HG03060 (cell line): ENCODE data around the gene FKTN.
A peak's percentile ranks its signal among the peaks of the same experiment; 100 is the strongest.

Experiments used
- ATAC-seq: cut with Tn5 transposase; IDR thresholded peaks from one replicate; pipeline ENCODE4 v1.9.1; 2021; ENCODE audit warnings: low read depth, moderate number of reproducible peaks; ENCODE audit not compliant: unreplicated experiment

FKTN gene

GRCh38 chr9:105625088-105625487 lies 67.2 kb downstream of the FKTN start:
- ATAC-seq = no peak

GRCh38 chr9:105632807-105633206 lies 74.9 kb downstream of the FKTN start:
- ATAC-seq = no peak

- ATAC-seq = no peak
Measured at GRCh38 chr9:105633411-105633810, 75.5 kb downstream of the FKTN start.

GRCh38 chr9:105636331-105636730 lies 78.4 kb downstream of the FKTN start:
- no peak for ATAC-seq

- no peak for ATAC-seq
Measured at GRCh38 chr9:105637787-105638395, 80.0 kb downstream of the FKTN start.

GRCh38 chr9:105639936-105640335 lies 82.0 kb downstream of the FKTN start:
- no peak for ATAC-seq

- ATAC-seq = no peak
Measured at GRCh38 chr9:105643795-105644194, 85.9 kb downstream of the FKTN start.

- no peak for ATAC-seq
Measured at GRCh38 chr9:105646879-105647594, 89.1 kb downstream of the FKTN start.

GRCh38 chr9:105647595-105648349 lies 89.8 kb downstream of the FKTN start:
- ATAC-seq = no peak

GRCh38 chr9:105651806-105652205 lies 93.9 kb downstream of the FKTN start:
- ATAC-seq = no peak

GRCh38 chr9:105656131-105656921 lies 98.4 kb downstream of the FKTN start:
- no peak for ATAC-seq

GRCh38 chr9:105658351-105658750 lies 100.4 kb downstream of the FKTN start:
- no peak for ATAC-seq

GRCh38 chr9:105661011-105661410 lies 103.1 kb downstream of the FKTN start:
- no peak for ATAC-seq

GRCh38 chr9:105662184-105663104 lies 104.5 kb downstream of the FKTN start, which contains the start of gene TAL2:
TSS of gene TAL2 (plus strand) at chr9:105662457. CDS start at chr9:105662497, 40 bp downstream.
- peak; percentile 84 for ATAC-seq

GRCh38 chr9:105663914-105664313 lies 106.0 kb downstream of the FKTN start:
- no peak for ATAC-seq

GRCh38 chr9:105667867-105668266 lies 109.9 kb downstream of the FKTN start:
- no peak for ATAC-seq

- ATAC-seq = no peak
Measured at GRCh38 chr9:105670315-105670714, 112.4 kb downstream of the FKTN start.

- no peak for ATAC-seq
Measured at GRCh38 chr9:105670775-105671174, 112.8 kb downstream of the FKTN start.

- no peak for ATAC-seq
Measured at GRCh38 chr9:105672711-105673234, 114.8 kb downstream of the FKTN start.
